ENCODE data around the gene SCAF4.

DNA sequence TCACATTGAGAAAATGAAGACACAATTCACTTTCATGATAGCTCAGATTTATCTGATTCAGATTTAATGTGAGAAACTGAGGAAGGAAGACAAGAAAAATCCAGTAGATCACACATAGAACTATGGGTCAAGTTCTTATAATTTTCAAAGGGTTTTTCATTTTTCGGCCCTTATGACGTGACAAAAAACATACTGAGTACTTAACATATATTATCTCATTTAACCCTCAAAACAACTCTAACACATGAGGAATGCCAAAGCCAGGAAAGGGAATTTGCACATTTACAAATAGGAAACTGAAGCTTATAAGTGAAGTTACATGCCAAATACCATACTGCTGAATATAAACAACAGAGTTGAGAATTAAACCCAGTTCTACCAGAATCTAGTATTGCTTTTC lies 44.8 kb downstream of the SCAF4 start:
- no peak for TF ChIP-seq CTCF (IDR thresholded peaks at IDR 0.05)
- no peak for TF ChIP-seq EZH2 (IDR thresholded peaks at IDR 0.05; ENCODE audit: borderline replicate concordance, insufficient read depth, low read depth, low read length, poor library complexity, severe bottlenecking)
